Endothelial cell of umbilical vein (primary cell): Measurements from ENCODE around the gene ARID1B.

Experiments
- EZH2 ChIP-seq: IDR thresholded peaks from 2 replicates; pipeline ENCODE4 v1.6.1; 2012; ENCODE audit warnings: borderline replicate concordance, low read depth, mild to moderate bottlenecking, moderate library complexity, low read length, inconsistent platforms; ENCODE audit not compliant: severe bottlenecking
- FOS ChIP-seq: IDR thresholded peaks from 2 replicates; pipeline ENCODE4 v1.6.1; 2011; ENCODE audit warnings: mild to moderate bottlenecking, low read length, moderate library complexity, borderline replicate concordance; ENCODE audit not compliant: insufficient read depth
- GATA2 ChIP-seq: IDR thresholded peaks from 2 replicates; pipeline ENCODE4 v1.7.0; 2011; ENCODE audit warnings: low read depth, mild to moderate bottlenecking, moderate library complexity, mixed read lengths, low read length; ENCODE audit not compliant: insufficient read length, insufficient read depth
- JUN ChIP-seq: IDR thresholded peaks from 2 replicates; pipeline ENCODE4 v1.6.1; 2011; ENCODE audit warnings: borderline replicate concordance, low read depth; ENCODE audit not compliant: insufficient read length, insufficient read depth
- MAX ChIP-seq: IDR thresholded peaks from 2 replicates; pipeline ENCODE4 v1.6.1; 2011; ENCODE audit not compliant: insufficient read depth, insufficient read length
- MYC ChIP-seq: IDR thresholded peaks from one replicate; pipeline ENCODE4 v1.6.1; 2011; ENCODE audit warnings: mild to moderate bottlenecking, low read depth, low read length
- POLR2A ChIP-seq: IDR thresholded peaks from 2 replicates; pipeline ENCODE4 v1.6.1; 2012; ENCODE audit warnings: low read depth, mild to moderate bottlenecking, control low read depth, low read length
- POLR2AphosphoS5 ChIP-seq: IDR thresholded peaks from 2 replicates; pipeline ENCODE4 v1.6.1; 2012; ENCODE audit warnings: low read depth, mild to moderate bottlenecking, control low read depth, low read length, moderate library complexity; ENCODE audit not compliant: insufficient read depth
- TF ChIP-seq, protein P1 (sequence below), 2 donors: IDR thresholded peaks; 1 replicate in 1 of 2; 2 replicates in 1 of 2; pipeline ENCODE4 v1.5.1; 2011; ENCODE audit warnings: low read length in 2 of 2, mild to moderate bottlenecking in 2 of 2, moderate library complexity in 2 of 2, control low read depth in 1 of 2, inconsistent platforms in 1 of 2, low read depth in 1 of 2; ENCODE audit not compliant: insufficient read depth in 1 of 2; ENCODE audit errors: extremely low read depth in 1 of 2

DNA sequence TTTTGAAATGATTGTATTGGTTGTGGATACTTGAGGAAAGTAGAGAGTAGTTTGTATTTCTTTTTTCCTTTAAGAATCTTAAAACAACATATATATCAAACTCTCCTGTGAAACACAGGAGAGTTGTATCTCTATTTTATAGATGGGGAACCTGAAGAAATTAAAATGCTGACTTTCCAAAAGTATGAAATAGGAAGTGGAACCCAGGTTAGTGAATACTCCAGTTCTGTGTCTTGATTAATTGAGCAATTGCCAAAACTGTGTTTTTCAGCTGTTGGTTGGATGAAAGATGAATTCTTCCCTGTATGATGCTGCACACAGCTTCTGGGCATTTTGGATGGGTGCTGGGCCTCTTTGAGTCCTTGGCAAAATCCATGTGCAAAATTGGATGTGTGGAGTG is 86.3 kb downstream of the ARID1B start:
- TF ChIP-seq POLR2A (no peak), JUN (no peak), MYC (no peak), POLR2AphosphoS5 (no peak), MAX (no peak), GATA2 (no peak), EZH2 (no peak), FOS (no peak)
- TF ChIP-seq, protein P1, sequence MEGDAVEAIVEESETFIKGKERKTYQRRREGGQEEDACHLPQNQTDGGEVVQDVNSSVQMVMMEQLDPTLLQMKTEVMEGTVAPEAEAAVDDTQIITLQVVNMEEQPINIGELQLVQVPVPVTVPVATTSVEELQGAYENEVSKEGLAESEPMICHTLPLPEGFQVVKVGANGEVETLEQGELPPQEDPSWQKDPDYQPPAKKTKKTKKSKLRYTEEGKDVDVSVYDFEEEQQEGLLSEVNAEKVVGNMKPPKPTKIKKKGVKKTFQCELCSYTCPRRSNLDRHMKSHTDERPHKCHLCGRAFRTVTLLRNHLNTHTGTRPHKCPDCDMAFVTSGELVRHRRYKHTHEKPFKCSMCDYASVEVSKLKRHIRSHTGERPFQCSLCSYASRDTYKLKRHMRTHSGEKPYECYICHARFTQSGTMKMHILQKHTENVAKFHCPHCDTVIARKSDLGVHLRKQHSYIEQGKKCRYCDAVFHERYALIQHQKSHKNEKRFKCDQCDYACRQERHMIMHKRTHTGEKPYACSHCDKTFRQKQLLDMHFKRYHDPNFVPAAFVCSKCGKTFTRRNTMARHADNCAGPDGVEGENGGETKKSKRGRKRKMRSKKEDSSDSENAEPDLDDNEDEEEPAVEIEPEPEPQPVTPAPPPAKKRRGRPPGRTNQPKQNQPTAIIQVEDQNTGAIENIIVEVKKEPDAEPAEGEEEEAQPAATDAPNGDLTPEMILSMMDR (IDR thresholded peaks at IDR 0.05; ENCODE audit: extremely low read depth in 1 of 2, insufficient read depth in 1 of 2, low read depth in 1 of 2, low read length in 2 of 2): no peak
